GM19239 (cell line): Measurements from ENCODE around the gene BAIAP2.

Source experiments
- DNase-seq: peaks from one replicate; pipeline ENCODE4 v3.0.0; 2011; ENCODE audit warnings: low spot score; ENCODE audit not compliant: insufficient read length
- FAIRE-seq: peaks from 2 replicates; lab custom pipeline; 2011; peaks lifted over from hg19 to GRCh38; lab: Jason Lieb, UNC

The BAIAP2 gene

GRCh38 chr17:81035521-81036196 is 708 bp downstream of the BAIAP2 start:
- DNase-seq, result no peak
- FAIRE-seq, result no peak

- DNase-seq, result no peak
- FAIRE-seq, result no peak
Measured at GRCh38 chr17:81036197-81036941, 1.4 kb downstream of the BAIAP2 start.

DNA sequence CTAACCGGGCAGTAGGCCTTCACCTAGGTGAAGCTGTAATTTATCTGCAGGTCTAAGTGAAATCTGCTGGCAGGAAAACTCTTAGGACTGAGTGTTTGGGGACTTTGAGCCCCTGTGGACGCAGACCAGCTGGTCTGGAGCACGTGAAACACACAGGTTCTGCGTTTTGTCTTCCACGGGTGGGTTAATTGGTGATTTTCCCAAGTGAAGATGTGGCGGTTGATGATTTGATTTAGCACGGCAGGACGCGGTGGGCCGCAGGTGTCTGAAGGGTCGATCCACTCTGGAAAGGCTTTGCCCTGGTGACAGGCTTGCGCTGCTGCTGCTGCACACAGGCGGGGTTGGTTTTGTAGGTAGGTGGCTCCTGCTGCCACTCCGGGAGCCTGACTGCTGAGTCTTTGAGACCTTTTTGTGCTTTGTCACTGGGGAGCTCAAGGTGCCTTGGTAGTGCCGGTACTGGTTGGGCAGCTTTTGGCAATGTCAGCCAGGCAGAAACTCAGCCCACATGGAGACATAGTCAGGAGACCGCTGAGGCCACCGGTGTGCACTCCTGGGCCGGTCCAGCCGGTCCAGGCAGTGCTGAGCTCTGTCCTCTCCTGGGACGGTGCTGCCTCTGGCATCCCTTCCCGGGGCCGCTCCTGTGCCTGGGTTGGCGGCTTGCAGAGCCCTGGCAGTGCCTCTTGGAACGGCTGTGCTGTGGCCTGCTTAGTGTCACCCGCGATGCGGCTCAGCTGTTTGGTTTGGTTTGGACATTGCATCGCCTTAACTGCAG is 2.3 kb downstream of the BAIAP2 start:
- no peak for FAIRE-seq
- DNase-seq, result no peak

DNA sequence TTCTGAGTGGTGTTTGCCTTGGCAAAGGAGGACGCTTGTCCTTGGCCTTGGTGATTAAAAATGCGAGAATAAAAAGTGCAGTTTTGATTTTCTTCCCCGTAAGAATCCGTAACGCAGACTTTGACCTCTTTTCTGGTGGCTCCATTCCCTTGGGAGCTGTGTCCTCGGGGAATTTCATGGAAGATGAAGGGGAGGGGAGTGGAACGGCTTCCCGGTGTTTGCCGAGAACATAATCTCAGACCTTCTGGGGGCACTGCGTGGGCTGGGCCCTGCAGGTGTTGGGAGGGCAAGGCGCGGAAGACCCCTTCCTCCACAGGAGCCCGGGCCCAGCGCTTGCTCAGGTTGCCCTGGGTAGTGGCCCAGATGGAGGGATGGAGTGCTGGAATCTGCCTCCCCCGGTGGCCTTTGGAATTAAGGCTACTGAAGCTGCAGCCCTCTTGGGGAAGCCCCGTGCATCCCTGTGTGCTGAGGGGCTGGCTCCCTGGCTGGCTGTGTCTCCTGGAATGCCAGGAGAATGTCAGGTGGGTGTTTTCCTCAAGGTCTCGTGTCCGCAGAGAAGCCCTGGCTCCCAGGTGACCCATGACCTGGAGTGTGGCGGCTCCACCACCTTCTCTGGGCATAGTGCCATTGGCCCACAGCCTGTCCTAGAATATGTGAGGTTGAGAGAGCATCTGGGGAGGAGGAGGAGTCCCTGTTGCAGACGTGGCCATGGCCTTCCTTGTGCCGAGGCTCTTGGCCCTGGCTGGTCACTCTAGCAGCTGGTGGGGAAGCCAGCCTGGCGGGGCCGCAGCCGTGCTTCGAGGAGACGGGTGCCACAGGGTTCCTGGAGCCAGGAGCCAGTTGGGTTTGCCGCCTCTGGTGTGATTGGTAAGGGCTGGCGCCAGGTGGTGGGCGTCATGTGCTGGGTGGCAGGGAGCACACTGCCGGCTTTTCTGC is 3.1 kb downstream of the BAIAP2 start:
- DNase-seq (no peak), FAIRE-seq (no peak)

DNA sequence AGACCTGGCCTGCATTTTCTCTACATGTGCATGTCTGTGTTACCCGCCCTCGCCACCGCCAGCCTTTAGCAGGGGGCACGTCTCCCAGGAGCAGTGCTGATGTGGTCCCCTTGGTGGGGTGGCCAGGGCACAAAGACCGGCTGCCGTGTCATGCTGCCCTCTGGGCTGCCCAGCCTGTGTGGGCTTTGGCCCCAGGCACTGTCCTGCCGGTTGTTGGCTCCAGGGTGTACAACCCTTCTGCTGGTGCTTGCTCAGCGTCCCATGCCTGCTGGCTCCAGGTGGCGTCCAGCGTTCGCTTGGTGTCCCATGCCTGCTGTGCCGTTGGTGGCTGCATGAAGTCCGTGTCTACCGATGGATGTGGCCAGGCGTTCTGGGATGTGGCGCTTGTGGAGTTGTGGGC is 4.1 kb downstream of the BAIAP2 start:
- no peak for FAIRE-seq

DNA sequence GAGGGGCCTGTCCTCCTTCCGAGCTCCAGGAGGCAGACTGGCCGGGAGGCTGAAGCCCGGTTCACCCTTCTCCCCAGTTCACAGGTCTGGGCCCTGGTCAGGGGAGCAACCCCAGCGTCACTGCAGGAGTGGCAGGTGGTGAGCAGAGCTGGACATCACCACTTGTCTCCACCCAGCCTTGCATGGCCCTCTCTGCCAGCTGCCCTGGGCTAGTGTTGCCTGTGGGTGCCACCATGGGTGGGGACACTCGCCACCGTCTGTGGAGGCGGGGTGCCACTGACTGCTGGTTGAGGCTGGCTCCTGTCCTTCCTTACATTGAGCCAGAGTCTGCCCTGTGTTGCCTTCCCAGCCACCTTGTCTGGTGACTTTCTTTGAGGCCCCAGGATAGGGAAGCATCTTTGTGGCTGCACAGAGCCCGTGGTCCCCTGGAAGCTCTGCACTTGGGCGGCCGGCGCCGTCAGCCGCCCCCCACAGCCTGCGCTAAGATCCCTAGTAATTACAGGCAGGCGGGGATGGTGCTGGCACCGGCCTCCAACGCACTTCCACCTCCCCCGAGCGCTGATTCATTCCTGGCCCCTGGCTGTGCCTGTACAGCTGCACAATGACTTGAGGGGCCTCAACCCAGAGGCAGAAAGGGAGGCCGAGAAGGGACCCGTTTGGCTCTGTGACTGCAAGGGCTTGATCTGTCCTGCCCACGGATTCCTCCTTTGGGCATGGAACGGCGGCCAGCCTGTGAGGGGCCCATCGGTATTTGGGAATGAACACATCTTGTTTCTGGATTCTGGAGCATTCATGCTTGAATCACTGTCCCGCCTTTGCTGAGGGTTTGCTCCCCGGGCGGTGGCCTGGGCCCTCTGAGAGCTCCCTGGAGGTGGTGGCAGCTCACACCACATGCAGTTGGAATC is 5.2 kb downstream of the BAIAP2 start:
- FAIRE-seq, result no peak
- no peak for DNase-seq

More for the DNA sequence above, 4.1 kb downstream of the BAIAP2 start:
- DNase-seq, result no peak

DNA sequence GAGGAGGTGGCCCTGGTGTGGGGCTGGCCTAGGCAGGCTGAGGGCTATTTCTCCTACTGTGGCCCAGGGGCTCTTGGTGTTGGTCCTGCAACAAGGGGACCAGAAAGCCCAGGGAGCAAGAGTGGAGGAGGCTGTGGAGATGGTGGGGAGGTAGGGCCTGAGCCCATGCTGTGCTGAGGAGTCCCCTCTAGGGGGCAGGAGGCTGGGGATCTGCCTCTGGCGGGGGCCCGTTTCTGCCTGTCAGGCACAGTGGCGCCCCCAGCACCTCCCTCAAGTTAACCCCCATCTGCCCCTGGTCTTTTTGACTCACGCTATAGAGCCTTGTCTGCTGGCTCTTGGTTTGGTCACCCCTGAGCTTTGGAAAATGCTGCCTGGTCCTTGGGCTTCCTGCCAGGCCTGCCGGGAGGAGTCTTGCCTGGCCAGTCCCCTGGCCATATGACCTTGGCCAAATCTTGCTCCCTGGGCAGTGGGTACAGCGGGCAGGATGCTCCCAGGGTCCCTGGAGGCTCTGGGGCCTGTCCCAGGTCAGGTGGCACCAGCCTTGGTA is 5.9 kb downstream of the BAIAP2 start:
- FAIRE-seq (no peak), DNase-seq (peak; percentile 50)

GRCh38 chr17:81042606-81043005 is 7.7 kb downstream of the BAIAP2 start:
- FAIRE-seq, result no peak

DNA sequence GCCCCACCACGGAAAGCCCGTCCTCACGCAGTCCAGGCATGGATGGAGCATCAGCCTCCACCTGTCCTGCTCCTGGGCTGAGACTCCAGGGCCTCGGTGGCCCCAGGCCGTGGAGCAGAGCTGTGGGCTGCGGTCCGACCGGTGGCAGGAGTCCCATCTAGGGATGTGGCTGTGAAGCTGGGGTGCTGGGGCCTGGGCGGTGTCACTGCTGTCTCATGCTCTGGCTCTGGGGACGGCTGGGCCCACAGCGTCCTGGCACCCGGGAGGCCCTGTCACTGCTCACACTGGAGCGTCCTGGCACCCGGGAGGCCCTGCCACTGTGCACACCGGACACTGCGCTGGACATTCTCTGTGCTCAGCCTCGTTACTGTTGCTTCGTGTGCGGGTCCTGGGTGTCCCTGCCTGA is 8.4 kb downstream of the BAIAP2 start:
- no peak for DNase-seq
- FAIRE-seq, result no peak

More at GRCh38 chr17:81042606-81043005, 7.7 kb downstream of the BAIAP2 start:
- no peak for DNase-seq

GRCh38 chr17:81043725-81044427 is 8.9 kb downstream of the BAIAP2 start:
- no peak for FAIRE-seq
- DNase-seq, result no peak

DNA sequence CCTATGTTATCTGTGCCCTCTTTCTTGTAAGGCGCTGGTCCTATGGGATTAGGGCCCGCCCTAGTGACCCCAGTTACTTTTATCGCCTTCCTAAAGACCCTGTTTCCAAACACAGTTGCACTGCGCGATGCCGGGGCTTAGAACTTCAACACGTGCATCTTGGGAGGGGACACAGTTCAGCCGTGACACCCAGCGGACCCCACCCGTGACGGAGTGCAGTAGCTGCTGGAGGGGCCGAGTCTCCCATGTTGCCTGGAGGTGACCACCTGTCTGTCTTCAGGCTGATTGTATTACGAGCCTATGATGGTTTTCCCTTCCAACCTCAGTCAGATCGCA is 9.4 kb downstream of the BAIAP2 start:
- DNase-seq (no peak), FAIRE-seq (no peak)

GRCh38 chr17:81044764-81045589 is 10.0 kb downstream of the BAIAP2 start:
- no peak for FAIRE-seq
- DNase-seq, result no peak

- DNase-seq (no peak), FAIRE-seq (no peak)
Measured at GRCh38 chr17:81045590-81046095, 10.7 kb downstream of the BAIAP2 start.

DNA sequence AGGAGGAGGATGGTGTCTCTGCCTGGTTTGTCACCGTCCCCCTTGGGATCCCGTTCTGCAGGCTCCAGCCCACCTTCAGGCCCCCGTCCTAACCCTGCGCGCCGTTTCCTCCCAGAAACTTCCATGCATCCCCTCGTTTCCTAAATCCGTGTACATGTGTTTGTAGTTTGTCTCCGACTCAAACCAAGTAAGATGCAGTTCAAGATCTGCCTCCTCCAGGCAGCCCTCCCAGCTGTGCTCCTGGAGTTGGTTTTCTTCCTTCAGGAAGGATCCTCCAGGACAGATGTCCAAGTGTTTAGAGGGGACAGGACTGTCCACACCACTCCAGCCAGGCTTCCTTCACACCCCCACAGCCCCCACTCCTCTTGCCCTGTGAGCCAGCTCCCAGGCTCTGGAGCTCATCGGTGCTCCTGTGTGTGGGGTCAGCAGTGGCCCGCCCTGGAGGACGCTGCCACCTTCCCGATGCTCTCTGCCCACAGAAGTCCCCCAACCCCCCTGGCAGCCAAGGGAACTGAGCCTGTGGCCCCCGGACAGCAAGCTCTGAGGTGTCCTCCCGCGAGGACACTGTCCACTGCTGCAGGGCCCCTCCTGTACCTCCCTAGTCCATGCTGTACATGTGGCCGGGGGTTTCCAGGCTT is 11.3 kb downstream of the BAIAP2 start:
- FAIRE-seq, result no peak
- DNase-seq, result no peak

DNA sequence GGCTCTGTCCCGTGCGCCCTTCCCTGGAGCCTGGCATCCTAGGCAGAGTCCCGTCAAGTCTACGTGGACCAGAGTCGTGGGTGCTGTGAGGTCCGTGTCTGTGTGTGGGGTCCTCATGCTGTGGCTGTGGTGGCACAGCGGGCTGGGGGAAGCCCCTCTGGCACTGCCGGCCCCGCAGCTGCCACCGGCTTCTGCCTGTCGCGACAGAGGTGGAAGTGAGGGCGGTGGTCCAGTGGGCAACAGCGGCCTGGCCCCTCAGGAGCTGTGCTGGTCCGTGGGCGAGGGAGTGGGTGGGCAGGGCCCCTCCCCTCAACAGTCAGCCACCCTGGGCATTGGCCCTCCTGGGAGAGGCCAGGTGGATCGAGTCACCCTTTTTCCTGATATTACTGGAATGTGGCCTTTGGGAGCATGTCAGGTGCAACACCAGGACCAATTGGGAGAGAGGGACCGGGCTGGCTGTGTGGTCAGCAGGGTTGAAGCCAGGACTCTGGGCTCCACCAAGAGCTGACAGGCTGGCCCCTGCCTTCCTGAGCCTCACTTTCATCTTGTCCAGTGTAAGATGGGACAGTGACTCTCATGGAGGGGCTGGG is 11.9 kb downstream of the BAIAP2 start:
- FAIRE-seq (no peak), DNase-seq (no peak)

DNA sequence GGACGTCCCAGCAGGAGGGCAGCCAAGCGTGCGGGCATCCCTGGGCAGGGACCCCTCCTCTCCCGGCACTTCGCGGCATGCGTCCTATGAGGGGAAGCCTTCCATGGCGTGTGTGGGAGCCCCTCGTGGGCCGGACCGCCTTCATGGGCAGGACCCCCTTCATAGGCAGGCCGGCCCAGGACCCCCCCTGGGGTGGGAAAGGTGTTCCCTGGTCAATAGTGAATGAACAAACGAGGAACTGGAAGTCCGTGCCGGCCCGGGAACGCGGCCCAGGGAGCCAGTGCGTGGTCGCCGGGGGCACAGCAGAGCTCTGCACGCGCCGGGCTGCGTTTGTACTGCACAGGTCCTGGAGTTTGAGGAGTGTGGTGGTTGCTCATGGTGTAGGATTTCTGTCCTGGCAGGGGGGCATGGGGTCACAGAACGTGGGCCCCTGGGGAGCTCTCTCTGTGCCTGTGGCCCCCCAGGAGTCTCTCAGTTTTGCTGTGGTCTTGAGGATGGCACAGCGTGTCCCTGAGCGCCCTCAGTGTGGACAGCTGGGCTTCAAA is 13.9 kb downstream of the BAIAP2 start:
- FAIRE-seq, result no peak
- no peak for DNase-seq
